Breast epithelium (tissue), 4 donors: ENCODE measurements around the gene FBXL7. TPM values are rescaled to one million over a fixed set of nuclear protein-coding genes. Genes with fewer than 3 reads are reported as not detected.

Source experiments
- DNase-seq, 2 donors: peaks; one replicate each; pipeline ENCODE4 v3.0.0-alpha.2; 2019; ENCODE audit warnings: low spot score in 2 of 2
- H3K27ac ChIP-seq, 2 donors: fragments of 200-600 bp; sonication (generic) in 1 of 2; one replicate each; pipeline ENCODE4 v1.5.1; 2016 to 2019; ENCODE audit warnings: mild to moderate bottlenecking in 1 of 2
- H3K27me3 ChIP-seq, 2 donors: fragments of 200-600 bp; sonication (generic) in 1 of 2; one replicate each; pipeline versions ENCODE4 v1.5.1 to v1.6.0; 2017 to 2019; ENCODE audit warnings: control low read depth in 1 of 2, mild to moderate bottlenecking in 1 of 2
- H3K36me3 ChIP-seq: fragments of 200-600 bp; one replicate; pipeline ENCODE4 v1.5.1; 2019
- H3K4me1 ChIP-seq, 2 donors: fragments of 200-600 bp; sonication (generic); one replicate each; pipeline ENCODE4 v1.5.1; 2016 to 2019; ENCODE audit warnings: control low read depth in 1 of 2
- H3K4me3 ChIP-seq, 3 donors: fragments of 200-600 bp; sonication (generic); 1 replicate in 2 of 3; 2 replicates in 1 of 3; pipeline ENCODE4 v1.5.1; 2016 to 2019; ENCODE audit warnings: mild to moderate bottlenecking in 3 of 3, moderate library complexity in 2 of 3
- H3K9me3 ChIP-seq, 2 donors: fragments of 200-600 bp; sonication (generic) in 1 of 2; one replicate each; pipeline ENCODE4 v1.5.1; 2016 to 2019; ENCODE audit warnings: control low read depth in 1 of 2
- POLR2A ChIP-seq: fragments of 450-650 bp; IDR thresholded peaks from one replicate; pipeline ENCODE4 v1.6.1; 2016; ENCODE audit warnings: antibody characterized with exemption, mild to moderate bottlenecking, moderate library complexity
- POLR2AphosphoS5 ChIP-seq, 3 donors: sonication (generic); formaldehyde crosslinking; IDR thresholded peaks; one replicate each; pipeline ENCODE4 v1.6.1; 2017; ENCODE audit warnings: antibody characterized with exemption in 3 of 3
- intact Hi-C: fragments of 100-400 bp; cut with DNase I; formaldehyde crosslinking; loops from one replicate; pipeline ENCODE4 v1.15.1; 2023; ENCODE audit warnings: low total_unique reads
- total RNA-seq, 3 donors: library from RNA; depleted of rRNA; stranded (reverse); fragments of >200 nt; gene quantifications; one replicate each; pipeline ENCODE4 v1.1.0, GENCODE V29; 2016
- TF ChIP-seq, protein P1 (sequence below), 3 donors: fragments of 450-650 bp; IDR thresholded peaks; one replicate each; pipeline ENCODE4 v1.5.1; 2016 to 2017; ENCODE audit warnings: antibody characterized with exemption in 3 of 3, mild to moderate bottlenecking in 3 of 3, moderate library complexity in 3 of 3

Gene FBXL7
- total RNA-seq, 3 donors from 2014 or later, result 6.9 to 17.3 (median 10.8) TPM

DNA sequence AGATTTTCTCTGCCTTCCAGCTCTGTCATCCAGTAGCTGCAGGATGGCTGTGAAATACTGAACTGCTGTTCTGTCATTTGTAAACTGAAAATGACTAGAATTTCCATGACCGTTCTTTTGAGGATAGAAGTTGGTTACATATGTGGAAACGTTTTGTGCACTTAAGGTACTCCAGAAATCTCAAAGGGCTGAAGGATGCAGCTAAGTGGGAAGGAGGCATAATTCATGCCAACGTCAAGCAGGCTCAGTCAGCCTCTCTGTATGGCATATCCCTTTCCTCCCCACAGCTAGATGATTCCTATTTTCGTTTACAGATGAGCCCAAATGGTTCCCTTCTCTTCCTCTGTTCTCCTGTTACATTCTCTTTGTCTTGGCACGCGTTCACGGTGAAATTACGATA, 257.6 kb downstream of the FBXL7 start:
- intact Hi-C loops, result no loop called here
- no peaks in the 10 kb centered on the region for H3K36me3 ChIP-seq
- no peak overlapping the region for H3K27ac ChIP-seq
- no peaks in the 10 kb centered on the region for H3K27me3 ChIP-seq
- TF ChIP-seq, protein P1, sequence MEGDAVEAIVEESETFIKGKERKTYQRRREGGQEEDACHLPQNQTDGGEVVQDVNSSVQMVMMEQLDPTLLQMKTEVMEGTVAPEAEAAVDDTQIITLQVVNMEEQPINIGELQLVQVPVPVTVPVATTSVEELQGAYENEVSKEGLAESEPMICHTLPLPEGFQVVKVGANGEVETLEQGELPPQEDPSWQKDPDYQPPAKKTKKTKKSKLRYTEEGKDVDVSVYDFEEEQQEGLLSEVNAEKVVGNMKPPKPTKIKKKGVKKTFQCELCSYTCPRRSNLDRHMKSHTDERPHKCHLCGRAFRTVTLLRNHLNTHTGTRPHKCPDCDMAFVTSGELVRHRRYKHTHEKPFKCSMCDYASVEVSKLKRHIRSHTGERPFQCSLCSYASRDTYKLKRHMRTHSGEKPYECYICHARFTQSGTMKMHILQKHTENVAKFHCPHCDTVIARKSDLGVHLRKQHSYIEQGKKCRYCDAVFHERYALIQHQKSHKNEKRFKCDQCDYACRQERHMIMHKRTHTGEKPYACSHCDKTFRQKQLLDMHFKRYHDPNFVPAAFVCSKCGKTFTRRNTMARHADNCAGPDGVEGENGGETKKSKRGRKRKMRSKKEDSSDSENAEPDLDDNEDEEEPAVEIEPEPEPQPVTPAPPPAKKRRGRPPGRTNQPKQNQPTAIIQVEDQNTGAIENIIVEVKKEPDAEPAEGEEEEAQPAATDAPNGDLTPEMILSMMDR (IDR thresholded peaks at IDR 0.05), result no peak
- TF ChIP-seq POLR2A (no peak), POLR2AphosphoS5 (IDR thresholded peaks at IDR 0.05) (no peak)
- H3K9me3 ChIP-seq, result peaks cover 0 to 4% of the 10 kb centered on the region in 2 donors
- H3K4me3 ChIP-seq, result no peak overlapping the region
- DNase-seq, result no peak
- H3K4me1 ChIP-seq, result no peaks in the 10 kb centered on the region

DNA sequence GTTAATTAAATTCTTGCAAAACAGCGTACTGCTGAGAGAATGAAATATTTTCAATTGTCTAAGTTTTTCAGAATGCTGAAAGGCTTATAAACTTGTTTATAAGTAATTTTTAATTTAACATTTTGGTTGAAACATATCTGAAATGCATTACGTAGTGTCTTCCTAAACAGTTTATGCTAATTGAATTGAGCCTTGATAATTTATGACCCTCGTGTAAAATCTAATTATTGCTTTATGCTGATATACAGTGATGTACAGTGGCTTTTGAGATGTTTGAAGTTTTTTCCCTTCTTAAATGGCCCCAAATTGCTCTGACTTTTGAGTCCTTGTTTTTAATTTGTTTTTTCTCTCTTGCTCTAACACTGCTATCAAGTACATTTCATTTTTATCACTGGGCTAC, 262.7 kb downstream of the FBXL7 start:
- H3K4me3 ChIP-seq, result no peak overlapping the region
- H3K27ac ChIP-seq, result no peak overlapping the region
- no peak for DNase-seq
- H3K36me3 ChIP-seq, result no peaks in the 10 kb centered on the region
- no peaks in the 10 kb centered on the region for H3K9me3 ChIP-seq
- TF ChIP-seq, protein P1 (IDR thresholded peaks at IDR 0.05), result no peak
- no peak for TF ChIP-seq POLR2A
- TF ChIP-seq POLR2AphosphoS5 (IDR thresholded peaks at IDR 0.05), result no peak
- no peaks in the 10 kb centered on the region for H3K27me3 ChIP-seq
- H3K4me1 ChIP-seq, result no peaks in the 10 kb centered on the region
- intact Hi-C loops, result no loop called here

DNA sequence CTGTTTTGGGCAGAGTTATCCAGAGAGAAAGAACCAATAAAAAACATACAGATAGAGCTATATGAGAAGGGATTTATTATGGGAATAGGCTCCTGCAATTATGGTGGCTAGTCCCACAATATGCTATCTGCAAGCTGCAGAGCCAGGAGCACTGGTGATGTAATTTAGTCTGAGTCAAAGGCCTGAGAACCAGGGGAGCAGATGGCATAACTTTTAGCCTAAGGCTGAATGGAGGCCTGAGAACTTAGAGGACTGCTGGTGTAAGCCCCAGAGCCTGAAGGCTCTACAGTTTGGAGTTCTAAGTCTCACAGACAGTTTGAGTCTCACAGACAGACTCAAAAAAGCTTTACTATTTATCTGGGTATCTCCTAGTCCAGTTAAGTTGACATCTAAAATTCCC, 263.8 kb downstream of the FBXL7 start:
- H3K27ac ChIP-seq, result no peak overlapping the region
- H3K9me3 ChIP-seq, result no peaks in the 10 kb centered on the region
- intact Hi-C loops, result no loop called here
- no peaks in the 10 kb centered on the region for H3K4me1 ChIP-seq
- H3K27me3 ChIP-seq, result no peaks in the 10 kb centered on the region
- TF ChIP-seq POLR2AphosphoS5 (IDR thresholded peaks at IDR 0.05) (no peak), POLR2A (no peak)
- TF ChIP-seq, protein P1 (IDR thresholded peaks at IDR 0.05), result no peak
- DNase-seq, result no peak
- no peak overlapping the region for H3K4me3 ChIP-seq
- H3K36me3 ChIP-seq, result no peaks in the 10 kb centered on the region

DNA sequence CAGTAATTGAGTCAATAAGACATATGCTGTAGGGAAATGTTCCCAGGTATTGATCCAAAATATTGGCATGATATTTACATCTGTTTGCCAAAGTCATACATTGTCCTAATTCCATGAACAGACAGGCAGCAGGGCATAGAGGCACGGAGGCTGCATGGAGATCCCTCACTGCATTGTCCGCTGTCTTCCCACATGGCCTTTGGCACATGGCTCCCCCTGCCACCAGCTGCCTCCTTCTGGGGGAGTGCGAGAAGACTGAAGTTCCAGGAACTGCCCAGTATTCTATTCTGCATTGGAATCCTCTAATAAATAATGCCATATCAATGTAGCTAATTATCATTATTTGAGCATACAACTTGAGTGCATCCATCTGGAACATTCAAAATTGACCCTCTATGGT, 269.0 kb downstream of the FBXL7 start:
- Histone ChIP-seq H3K4me3 (no peak overlapping the region), H3K27ac (no peak overlapping the region)
- TF ChIP-seq POLR2AphosphoS5 (IDR thresholded peaks at IDR 0.05) (no peak), POLR2A (no peak)
- TF ChIP-seq, protein P1 (IDR thresholded peaks at IDR 0.05), result no peak

DNA sequence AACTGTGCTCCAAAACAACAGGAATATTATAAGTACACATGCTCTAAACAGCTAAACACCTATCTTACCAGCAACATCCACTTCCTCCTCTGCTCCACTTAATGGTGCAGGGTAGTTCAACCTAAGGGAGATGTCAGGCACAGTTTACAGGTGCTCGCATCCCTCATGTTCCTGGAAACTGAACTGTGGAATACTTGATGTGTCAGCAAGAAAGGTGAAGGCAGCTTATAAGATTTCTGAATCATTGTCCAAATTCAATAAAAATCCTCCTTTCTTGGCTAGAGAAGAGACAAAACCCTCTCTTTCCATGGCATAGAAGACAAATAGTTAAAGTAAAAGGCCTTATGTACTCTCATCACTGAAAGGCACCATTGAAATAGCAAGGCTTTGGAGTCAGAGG, 272.2 kb downstream of the FBXL7 start:
- Histone ChIP-seq H3K9me3 (no peaks in the 10 kb centered on the region), H3K27ac (no peak overlapping the region), H3K4me1 (no peaks in the 10 kb centered on the region), H3K36me3 (no peaks in the 10 kb centered on the region), H3K27me3 (no peaks in the 10 kb centered on the region), H3K4me3 (no peak overlapping the region)
- DNase-seq, result no peak
- TF ChIP-seq, protein P1 (IDR thresholded peaks at IDR 0.05), result no peak
- no peak for TF ChIP-seq POLR2AphosphoS5 (IDR thresholded peaks at IDR 0.05)
- no peak for TF ChIP-seq POLR2A
- intact Hi-C loops, result no loop called here

More for the DNA sequence above, 269.0 kb downstream of the FBXL7 start:
- DNase-seq, result no peak
- Histone ChIP-seq H3K4me1 (no peaks in the 10 kb centered on the region), H3K9me3 (no peaks in the 10 kb centered on the region), H3K36me3 (no peaks in the 10 kb centered on the region), H3K27me3 (no peaks in the 10 kb centered on the region)
- intact Hi-C loops, result no loop called here
